Stimulated activated naive CD8-positive, alpha-beta T cell treated with anti-CD3 and anti-CD28 coated beads, Interleukin-15, amount 100 ng/mL, for 72 hours (primary cell): ENCODE measurements around the gene CERT1.
A peak's percentile ranks its signal among the peaks of the same experiment; 100 is the strongest.
"Not testable (repeated sequence)": the region's sequence is repeated elsewhere in the genome, so short reads cannot be mapped to it uniquely, and the experiment has no call there.

Experiments
- ATAC-seq: fragments of 150-1000 bp; cut with Tn5 transposase; 2 replicates; pipeline ENCODE4 v1.10.0; 2021; ENCODE audit warnings: mild to moderate bottlenecking, moderate library complexity
- DNase-seq, 2 donors: peaks; one replicate each; pipeline ENCODE4 v3.0.0; 2021 to 2022
- H3K27ac Mint-ChIP-seq, 2 donors: one replicate each; pipeline ENCODE4 v1.8.0; 2022; ENCODE audit warnings: mild to moderate bottlenecking in 2 of 2, mixed read lengths in 2 of 2, moderate library complexity in 2 of 2
- H3K27me3 Mint-ChIP-seq: one replicate; pipeline ENCODE4 v1.8.0; 2022; ENCODE audit warnings: mixed read lengths
- H3K4me1 Mint-ChIP-seq: one replicate; pipeline ENCODE4 v1.8.0; 2022; ENCODE audit warnings: mild to moderate bottlenecking, mixed read lengths
- H3K4me3 Mint-ChIP-seq, 2 donors: one replicate each; pipeline ENCODE4 v1.8.0; 2022; ENCODE audit warnings: mild to moderate bottlenecking in 2 of 2, mixed read lengths in 2 of 2, moderate library complexity in 1 of 2
- H3K9me3 Mint-ChIP-seq, 2 donors: one replicate each; pipeline ENCODE4 v1.8.0; 2022; ENCODE audit warnings: mixed read lengths in 2 of 2

Gene CERT1

GRCh38 chr5:75510417-75510835 lies 1.0 kb downstream of the CERT1 start:
- DNase-seq: no peak
- H3K9me3 Mint-ChIP-seq: no peaks in the 10 kb centered on the region
- H3K27me3 Mint-ChIP-seq: no peaks in the 10 kb centered on the region
- H3K27ac Mint-ChIP-seq: peak overlapping the region; percentile 70 to 92
- ATAC-seq: no peak
- H3K4me1 Mint-ChIP-seq: peaks cover 43% of the 10 kb centered on the region
- peak overlapping the region; percentile 82 to 88 for H3K4me3 Mint-ChIP-seq

DNA sequence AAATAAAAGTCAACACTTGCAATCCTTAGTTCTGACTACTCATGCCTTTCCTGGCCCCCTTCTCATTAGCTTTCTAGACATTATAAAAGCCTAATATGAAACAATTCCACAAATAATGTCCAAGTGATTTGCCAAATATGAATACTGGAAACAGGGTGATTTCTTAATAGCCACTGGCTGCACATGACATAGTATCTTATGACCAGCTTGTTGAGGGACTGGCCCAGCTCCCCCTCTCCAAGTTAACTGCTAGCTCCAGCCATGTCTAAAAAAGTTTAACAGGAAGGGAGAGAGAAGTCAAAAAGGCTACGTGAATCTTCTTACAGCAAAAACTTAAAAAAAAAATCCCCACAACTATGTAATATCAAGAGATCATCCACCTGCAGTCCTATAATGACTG lies 1.5 kb downstream of the CERT1 start:
- no peaks in the 10 kb centered on the region for H3K9me3 Mint-ChIP-seq
- H3K4me1 Mint-ChIP-seq: peaks cover 40% of the 10 kb centered on the region
- H3K27me3 Mint-ChIP-seq: no peaks in the 10 kb centered on the region
- no peak for DNase-seq
- H3K27ac Mint-ChIP-seq: peak overlapping the region in 1 of 2 donors; percentile 73
- no peak for ATAC-seq
- peak overlapping the region; percentile 82 to 88 for H3K4me3 Mint-ChIP-seq

GRCh38 chr5:75509546-75509945 lies 1.9 kb downstream of the CERT1 start:
- Mint-ChIP-seq H3K27me3 (no peaks in the 10 kb centered on the region), H3K27ac (no peak overlapping the region), H3K9me3 (no peaks in the 10 kb centered on the region), H3K4me3 (peak overlapping the region; percentile 82 to 88), H3K4me1 (peaks cover 40% of the 10 kb centered on the region)
- ATAC-seq: no peak
- DNase-seq: no peak

GRCh38 chr5:75507841-75508240 lies 3.6 kb downstream of the CERT1 start:
- no peaks in the 10 kb centered on the region for H3K27me3 Mint-ChIP-seq
- DNase-seq (no peak), ATAC-seq (no peak)
- no peak overlapping the region for H3K4me3 Mint-ChIP-seq
- H3K27ac Mint-ChIP-seq: no peak overlapping the region
- no peaks in the 10 kb centered on the region for H3K9me3 Mint-ChIP-seq
- peaks cover 34% of the 10 kb centered on the region for H3K4me1 Mint-ChIP-seq

GRCh38 chr5:75505112-75505511 lies 6.3 kb downstream of the CERT1 start:
- H3K4me1 Mint-ChIP-seq: peaks cover 34% of the 10 kb centered on the region
- not testable (repeated sequence) for DNase-seq, H3K27ac Mint-ChIP-seq, H3K4me3 Mint-ChIP-seq, H3K9me3 Mint-ChIP-seq, ATAC-seq, H3K27me3 Mint-ChIP-seq

- H3K27ac Mint-ChIP-seq, ATAC-seq, DNase-seq, H3K27me3 Mint-ChIP-seq, H3K4me3 Mint-ChIP-seq, H3K9me3 Mint-ChIP-seq: not testable (repeated sequence)
- H3K4me1 Mint-ChIP-seq: peaks cover 25% of the 10 kb centered on the region
Observed at GRCh38 chr5:75498875-75499274, 12.6 kb downstream of the CERT1 start.

DNA sequence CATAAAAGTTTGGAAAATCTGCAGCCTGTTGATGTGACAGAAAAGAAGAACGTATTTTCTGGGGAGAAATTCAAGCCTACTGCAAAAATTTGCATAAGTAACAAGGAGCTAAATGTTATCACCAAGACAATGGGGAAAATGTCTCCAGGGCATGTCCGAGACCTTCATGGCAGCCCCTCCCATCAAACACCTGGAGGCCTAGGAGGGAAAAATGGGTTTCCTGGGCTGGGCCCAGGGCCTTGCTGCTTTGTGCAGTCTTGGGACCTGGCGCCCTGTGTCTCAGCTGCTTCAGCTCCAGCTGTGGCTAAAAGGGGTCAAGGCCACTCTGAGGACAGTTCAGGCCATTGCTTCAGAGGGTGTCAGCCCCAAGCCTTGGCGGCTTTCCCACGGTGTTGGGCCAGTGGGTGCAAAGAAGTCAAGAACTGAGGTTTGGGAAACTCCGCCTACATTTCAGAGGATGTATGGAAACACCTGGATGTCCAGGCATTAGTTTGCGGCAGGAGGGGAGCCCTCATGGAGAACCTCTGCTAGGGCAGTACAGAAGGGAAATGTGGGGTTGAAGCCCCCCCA lies 13.1 kb downstream of the CERT1 start:
- no peaks in the 10 kb centered on the region for H3K27me3 Mint-ChIP-seq
- peaks cover 25% of the 10 kb centered on the region for H3K4me1 Mint-ChIP-seq
- no peak overlapping the region for H3K27ac Mint-ChIP-seq
- H3K9me3 Mint-ChIP-seq: peaks cover 0 to 7% of the 10 kb centered on the region in 2 donors
- no peak overlapping the region for H3K4me3 Mint-ChIP-seq
- no peak for ATAC-seq
- DNase-seq: no peak

- Mint-ChIP-seq H3K27ac (no peak overlapping the region), H3K9me3 (peaks cover under 1 to 14% of the 10 kb centered on the region in 2 donors), H3K27me3 (no peaks in the 10 kb centered on the region), H3K4me1 (peaks cover 18% of the 10 kb centered on the region), H3K4me3 (no peak overlapping the region)
- ATAC-seq (no peak), DNase-seq (no peak)
Observed at GRCh38 chr5:75496026-75496425, 15.4 kb downstream of the CERT1 start.

DNA sequence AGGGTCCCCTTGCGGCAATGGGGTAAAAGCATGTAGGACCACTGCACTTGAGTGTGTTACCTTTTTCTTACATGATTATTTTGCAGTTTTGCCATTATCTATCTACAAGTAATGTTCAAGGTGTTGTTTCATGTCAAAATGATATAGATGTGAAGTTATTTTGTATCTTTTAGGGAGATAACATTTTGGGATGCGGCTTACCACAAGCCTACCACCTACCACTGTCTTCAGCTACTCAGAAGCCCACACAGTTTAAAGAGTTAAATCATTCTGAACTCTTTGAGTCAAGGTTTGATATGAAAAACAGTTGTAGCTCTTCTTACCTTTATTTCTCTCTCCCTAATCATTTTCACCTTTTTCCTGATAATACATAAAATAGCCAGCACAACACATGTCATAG lies 19.8 kb downstream of the CERT1 start:
- DNase-seq: no peak
- H3K27me3 Mint-ChIP-seq: no peaks in the 10 kb centered on the region
- H3K4me1 Mint-ChIP-seq: peaks cover 20% of the 10 kb centered on the region
- H3K9me3 Mint-ChIP-seq: peaks cover 34 to 40% of the 10 kb centered on the region in 2 donors
- no peak for ATAC-seq
- H3K4me3 Mint-ChIP-seq: no peak overlapping the region
- no peak overlapping the region for H3K27ac Mint-ChIP-seq

DNA sequence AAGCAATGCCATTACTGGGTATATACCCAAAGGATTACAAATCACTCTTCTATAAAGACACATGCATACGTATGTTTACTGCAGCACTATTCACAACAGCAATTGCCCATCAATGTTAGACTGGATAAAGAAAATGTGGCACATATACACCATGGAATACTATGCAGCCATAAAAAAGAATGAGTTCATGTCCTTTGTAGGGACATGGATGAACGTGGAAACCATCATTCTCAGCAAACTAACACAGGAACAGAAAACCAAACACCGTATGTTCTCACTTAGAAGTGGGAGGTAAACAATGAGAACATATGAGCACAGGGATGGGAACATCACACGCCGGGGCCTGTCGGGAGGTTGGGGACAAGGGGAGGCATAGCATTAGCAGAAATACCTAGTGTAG lies 21.6 kb downstream of the CERT1 start:
- H3K4me3 Mint-ChIP-seq, ATAC-seq, H3K27ac Mint-ChIP-seq, H3K27me3 Mint-ChIP-seq, DNase-seq: not testable (repeated sequence)
- Mint-ChIP-seq H3K9me3 (peaks cover 41 to 53% of the 10 kb centered on the region in 2 donors), H3K4me1 (peaks cover 28% of the 10 kb centered on the region)

GRCh38 chr5:75484605-75485004 lies 26.8 kb downstream of the CERT1 start:
- Mint-ChIP-seq H3K4me1 (peaks cover 42% of the 10 kb centered on the region), H3K27ac (no peak overlapping the region), H3K4me3 (no peak overlapping the region), H3K27me3 (no peaks in the 10 kb centered on the region), H3K9me3 (peaks cover 45 to 63% of the 10 kb centered on the region in 2 donors)
- DNase-seq (no peak), ATAC-seq (no peak)

DNA sequence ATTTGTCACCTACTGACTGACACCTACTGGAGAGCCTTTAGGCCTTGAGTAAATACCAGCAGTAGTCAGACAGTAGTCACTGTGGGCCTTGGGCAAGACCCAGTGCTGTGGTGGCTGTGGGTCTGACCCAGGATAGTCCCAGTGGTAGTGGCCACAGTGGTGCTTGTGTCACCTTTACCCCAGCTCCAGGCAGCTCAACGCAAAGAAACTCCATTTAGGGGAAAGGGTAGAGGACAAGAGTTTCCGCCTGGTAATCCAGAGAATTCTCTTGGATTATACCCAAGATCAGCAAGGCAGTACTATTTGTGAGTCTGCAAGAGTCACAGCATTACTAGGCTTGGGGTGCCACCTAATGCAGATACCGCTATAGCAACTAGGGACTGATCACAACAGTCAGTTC lies 28.9 kb downstream of the CERT1 start:
- DNase-seq: no peak
- no peak for ATAC-seq
- peaks cover 30 to 47% of the 10 kb centered on the region in 2 donors for H3K9me3 Mint-ChIP-seq
- no peaks in the 10 kb centered on the region for H3K27me3 Mint-ChIP-seq
- peaks cover 48% of the 10 kb centered on the region for H3K4me1 Mint-ChIP-seq
- no peak overlapping the region for H3K27ac Mint-ChIP-seq
- H3K4me3 Mint-ChIP-seq: no peak overlapping the region

GRCh38 chr5:75481024-75481423 lies 30.4 kb downstream of the CERT1 start:
- Mint-ChIP-seq H3K27me3 (no peaks in the 10 kb centered on the region), H3K9me3 (peaks cover 16 to 33% of the 10 kb centered on the region in 2 donors), H3K4me1 (peaks cover 33% of the 10 kb centered on the region), H3K4me3 (no peak overlapping the region), H3K27ac (peak overlapping the region in 1 of 2 donors; percentile 34)
- no peak for ATAC-seq
- DNase-seq: no peak

DNA sequence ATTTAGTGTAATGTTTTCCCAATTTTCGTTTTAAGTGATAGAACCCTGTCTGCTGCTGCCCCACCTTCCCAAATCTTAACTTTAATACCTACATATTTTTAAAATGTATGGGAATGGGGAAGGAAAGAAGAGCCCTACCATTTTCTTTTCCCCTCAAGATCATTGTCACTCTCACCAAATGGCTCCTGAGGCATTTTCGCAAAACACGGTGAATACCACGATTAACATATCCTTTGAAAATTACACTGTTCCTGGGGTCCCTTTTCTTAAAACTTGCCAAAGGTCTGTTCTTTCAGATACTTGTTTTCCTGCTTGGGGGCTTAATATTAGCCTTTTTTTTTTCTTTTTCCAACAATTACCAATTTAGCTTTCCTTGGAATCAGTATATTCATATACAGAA lies 36.1 kb downstream of the CERT1 start:
- H3K4me3 Mint-ChIP-seq: no peak overlapping the region
- peaks cover 7 to 14% of the 10 kb centered on the region in 2 donors for H3K9me3 Mint-ChIP-seq
- no peak for DNase-seq
- peaks cover 9% of the 10 kb centered on the region for H3K4me1 Mint-ChIP-seq
- no peak for ATAC-seq
- H3K27me3 Mint-ChIP-seq: no peaks in the 10 kb centered on the region
- no peak overlapping the region for H3K27ac Mint-ChIP-seq

GRCh38 chr5:75473463-75473862 lies 38.0 kb downstream of the CERT1 start:
- no peak overlapping the region for H3K27ac Mint-ChIP-seq

GRCh38 chr5:75472973-75473372 lies 38.5 kb downstream of the CERT1 start:
- Mint-ChIP-seq H3K27me3 (no peaks in the 10 kb centered on the region), H3K9me3 (peaks cover 20 to 31% of the 10 kb centered on the region in 2 donors), H3K27ac (no peak overlapping the region), H3K4me3 (no peak overlapping the region), H3K4me1 (peaks cover 3% of the 10 kb centered on the region)
- ATAC-seq (no peak), DNase-seq (no peak)

More at GRCh38 chr5:75473463-75473862, 38.0 kb downstream of the CERT1 start:
- peaks cover 20 to 30% of the 10 kb centered on the region in 2 donors for H3K9me3 Mint-ChIP-seq
- no peak for ATAC-seq
- no peak for DNase-seq
- no peak overlapping the region for H3K4me3 Mint-ChIP-seq
- H3K4me1 Mint-ChIP-seq: peaks cover 7% of the 10 kb centered on the region
- H3K27me3 Mint-ChIP-seq: no peaks in the 10 kb centered on the region

- Mint-ChIP-seq H3K9me3 (peaks cover 20 to 31% of the 10 kb centered on the region in 2 donors), H3K27me3 (no peaks in the 10 kb centered on the region), H3K27ac (no peak overlapping the region), H3K4me1 (peaks cover 10% of the 10 kb centered on the region), H3K4me3 (no peak overlapping the region)
- DNase-seq (no peak), ATAC-seq (no peak)
Observed at GRCh38 chr5:75471193-75471592, 40.2 kb downstream of the CERT1 start.
